ENCODE data around the gene SH3YL1.

DNA sequence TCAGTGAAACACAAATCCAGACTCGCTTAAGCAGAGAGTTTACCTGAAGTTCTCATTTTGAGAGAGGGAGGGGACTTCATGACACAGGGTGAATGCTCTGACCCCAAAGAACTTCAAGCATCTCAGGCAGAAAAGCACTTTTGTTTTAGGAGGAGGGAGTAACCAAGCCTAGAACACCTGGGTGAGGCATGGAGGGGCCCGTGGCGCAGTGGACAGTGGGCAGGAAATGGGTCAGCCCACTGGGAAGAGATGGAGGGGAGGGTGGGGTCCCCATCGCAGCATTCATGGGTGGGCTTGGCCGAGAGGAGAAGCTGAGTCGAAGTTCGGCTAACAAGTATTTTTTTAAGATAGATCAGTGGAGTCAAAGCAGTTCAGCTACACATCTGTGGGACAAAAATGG is 67.9 kb downstream of the SH3YL1 start:
- TF ChIP-seq EZH2phosphoT487 (IDR thresholded peaks at IDR 0.05; ENCODE audit: unreplicated experiment) = no peak
- no peak for TF ChIP-seq CTCF (conservative IDR thresholded peaks at IDR 0.05; ENCODE audit: low read depth in 2 of 2)
- TF ChIP-seq, protein P1, sequence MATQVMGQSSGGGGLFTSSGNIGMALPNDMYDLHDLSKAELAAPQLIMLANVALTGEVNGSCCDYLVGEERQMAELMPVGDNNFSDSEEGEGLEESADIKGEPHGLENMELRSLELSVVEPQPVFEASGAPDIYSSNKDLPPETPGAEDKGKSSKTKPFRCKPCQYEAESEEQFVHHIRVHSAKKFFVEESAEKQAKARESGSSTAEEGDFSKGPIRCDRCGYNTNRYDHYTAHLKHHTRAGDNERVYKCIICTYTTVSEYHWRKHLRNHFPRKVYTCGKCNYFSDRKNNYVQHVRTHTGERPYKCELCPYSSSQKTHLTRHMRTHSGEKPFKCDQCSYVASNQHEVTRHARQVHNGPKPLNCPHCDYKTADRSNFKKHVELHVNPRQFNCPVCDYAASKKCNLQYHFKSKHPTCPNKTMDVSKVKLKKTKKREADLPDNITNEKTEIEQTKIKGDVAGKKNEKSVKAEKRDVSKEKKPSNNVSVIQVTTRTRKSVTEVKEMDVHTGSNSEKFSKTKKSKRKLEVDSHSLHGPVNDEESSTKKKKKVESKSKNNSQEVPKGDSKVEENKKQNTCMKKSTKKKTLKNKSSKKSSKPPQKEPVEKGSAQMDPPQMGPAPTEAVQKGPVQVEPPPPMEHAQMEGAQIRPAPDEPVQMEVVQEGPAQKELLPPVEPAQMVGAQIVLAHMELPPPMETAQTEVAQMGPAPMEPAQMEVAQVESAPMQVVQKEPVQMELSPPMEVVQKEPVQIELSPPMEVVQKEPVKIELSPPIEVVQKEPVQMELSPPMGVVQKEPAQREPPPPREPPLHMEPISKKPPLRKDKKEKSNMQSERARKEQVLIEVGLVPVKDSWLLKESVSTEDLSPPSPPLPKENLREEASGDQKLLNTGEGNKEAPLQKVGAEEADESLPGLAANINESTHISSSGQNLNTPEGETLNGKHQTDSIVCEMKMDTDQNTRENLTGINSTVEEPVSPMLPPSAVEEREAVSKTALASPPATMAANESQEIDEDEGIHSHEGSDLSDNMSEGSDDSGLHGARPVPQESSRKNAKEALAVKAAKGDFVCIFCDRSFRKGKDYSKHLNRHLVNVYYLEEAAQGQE (IDR thresholded peaks at IDR 0.05; ENCODE audit: unreplicated experiment) = no peak
- TF ChIP-seq EZH2 (IDR thresholded peaks at IDR 0.05; ENCODE audit: low read depth, unreplicated experiment) = no peak
- TF ChIP-seq CREB1 (CRISPR knock-in tag; IDR thresholded peaks at IDR 0.05; ENCODE audit: low read depth) = no peak
- no peak for TF ChIP-seq POLR2AphosphoS5 (IDR thresholded peaks at IDR 0.05; ENCODE audit: low read depth)
- no peak for TF ChIP-seq JUNB (IDR thresholded peaks at IDR 0.05; ENCODE audit: unreplicated experiment)
- no peak for TF ChIP-seq NANOG (IDR thresholded peaks at IDR 0.05; ENCODE audit: borderline replicate concordance)
- no peak for TF ChIP-seq ETS1 (IDR thresholded peaks at IDR 0.05)
